Fibroblast of the aortic adventitia (primary cell): Measurements from ENCODE around the gene OARD1. TPM values are rescaled to one million over a fixed set of nuclear protein-coding genes. Genes with fewer than 3 reads are reported as not detected.

ENCODE experiments used
- DNase-seq: peaks from one replicate; pipeline ENCODE4 v3.0.0-alpha.2; 2010; ENCODE audit warnings: low read depth
- H3K4me3 ChIP-seq: 2 replicates; pipeline ENCODE4 v1.5.1; 2011; ENCODE audit warnings: low read depth, mild to moderate bottlenecking, control low read depth, low read length, moderate library complexity
- CTCF ChIP-seq: IDR thresholded peaks from 2 replicates; pipeline ENCODE4 v1.5.1; 2011; ENCODE audit warnings: mild to moderate bottlenecking, low read length, control low read depth, inconsistent platforms; ENCODE audit not compliant: insufficient read depth
- total RNA-seq: library from RNA; depleted of rRNA; stranded (reverse); fragments of >200 nt; gene quantifications from 2 replicates; pipeline ENCODE4 v1.2.3, GENCODE V29; 2012; ENCODE audit warnings: low replicate concordance

OARD1 gene
- total RNA-seq, 1 donor: 10.8 TPM

GRCh38 chr6:41027799-41028560 is 44.2 kb downstream of the OARD1 start:
- peak; percentile 82 for TF ChIP-seq CTCF
- DNase-seq: peak; percentile 62
- peak overlapping the region; percentile 60 for H3K4me3 ChIP-seq

GRCh38 chr6:41027241-41027640 is 44.9 kb downstream of the OARD1 start:
- peak overlapping the region; percentile 49 for H3K4me3 ChIP-seq
- DNase-seq: no peak
- TF ChIP-seq CTCF: no peak

GRCh38 chr6:41025966-41026530 is 46.1 kb downstream of the OARD1 start:
- no peak for DNase-seq
- no peak overlapping the region for H3K4me3 ChIP-seq
- TF ChIP-seq CTCF: no peak

GRCh38 chr6:41023114-41023513 is 49.0 kb downstream of the OARD1 start:
- no peak for DNase-seq
- no peak for TF ChIP-seq CTCF
- no peak overlapping the region for H3K4me3 ChIP-seq

GRCh38 chr6:41022294-41022693 is 49.9 kb downstream of the OARD1 start:
- H3K4me3 ChIP-seq: no peak overlapping the region
- DNase-seq: peak; percentile 43
- TF ChIP-seq CTCF: no peak

GRCh38 chr6:41021832-41022231 is 50.3 kb downstream of the OARD1 start:
- peak; percentile 49 for DNase-seq
- TF ChIP-seq CTCF: peak; percentile 36
- no peak overlapping the region for H3K4me3 ChIP-seq
